Measurements from ENCODE around the gene DTL. TPM values are rescaled to one million over a fixed set of nuclear protein-coding genes. Genes with fewer than 3 reads are reported as not detected.

DTL gene
- total RNA-seq, 1 donor from 2014 or later = 1.7 TPM

DNA sequence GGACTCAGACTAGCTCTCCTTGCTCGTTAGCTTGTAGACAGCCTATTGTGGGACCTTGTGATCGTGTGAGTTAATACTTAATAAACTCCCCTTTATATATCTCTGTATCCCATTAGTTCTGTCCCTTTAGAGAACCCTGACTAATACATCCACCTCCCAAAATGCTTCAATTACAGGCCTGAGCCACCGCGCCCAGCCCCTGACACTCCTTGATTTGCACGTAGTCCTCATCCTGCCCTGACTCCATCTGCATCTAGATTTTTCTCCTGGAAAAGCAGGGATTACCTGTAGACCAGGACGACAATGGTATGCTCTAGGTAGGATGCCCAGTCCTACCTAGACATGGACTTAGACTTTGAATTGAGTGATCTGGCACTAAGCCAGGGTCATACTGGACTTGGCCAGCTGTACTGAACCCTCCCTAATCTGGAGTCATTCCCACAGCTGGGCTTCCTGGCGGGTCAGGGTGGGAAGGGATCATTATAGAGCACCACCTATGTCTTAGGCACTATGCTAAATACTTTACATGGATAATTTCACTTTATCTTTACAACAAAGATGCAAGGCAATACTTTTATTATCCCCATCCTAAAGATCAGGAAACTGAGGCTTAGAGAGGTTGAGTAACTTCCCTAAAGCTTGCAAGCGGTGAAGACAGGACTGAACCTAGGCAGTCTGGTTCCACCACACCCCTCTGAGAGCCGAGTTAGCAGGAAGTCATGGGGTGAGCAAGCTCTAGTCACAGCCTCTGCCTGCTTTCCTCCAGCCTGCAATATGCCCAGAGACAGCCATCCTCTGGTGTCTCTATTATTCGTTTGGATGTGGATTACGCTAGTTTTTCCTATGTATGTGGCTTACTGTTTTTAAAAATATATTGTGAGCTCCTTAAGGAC lies 89.4 kb downstream of the DTL start:
- Histone ChIP-seq H3K27me3 (no peaks in the 10 kb centered on the region), H3K36me3 (no peaks in the 10 kb centered on the region), H3K4me3 (no peak overlapping the region), H3K4me1 (peaks cover 3% of the 10 kb centered on the region), H3K9me3 (no peaks in the 10 kb centered on the region), H3K27ac (no peak overlapping the region)
- TF ChIP-seq, protein P1, sequence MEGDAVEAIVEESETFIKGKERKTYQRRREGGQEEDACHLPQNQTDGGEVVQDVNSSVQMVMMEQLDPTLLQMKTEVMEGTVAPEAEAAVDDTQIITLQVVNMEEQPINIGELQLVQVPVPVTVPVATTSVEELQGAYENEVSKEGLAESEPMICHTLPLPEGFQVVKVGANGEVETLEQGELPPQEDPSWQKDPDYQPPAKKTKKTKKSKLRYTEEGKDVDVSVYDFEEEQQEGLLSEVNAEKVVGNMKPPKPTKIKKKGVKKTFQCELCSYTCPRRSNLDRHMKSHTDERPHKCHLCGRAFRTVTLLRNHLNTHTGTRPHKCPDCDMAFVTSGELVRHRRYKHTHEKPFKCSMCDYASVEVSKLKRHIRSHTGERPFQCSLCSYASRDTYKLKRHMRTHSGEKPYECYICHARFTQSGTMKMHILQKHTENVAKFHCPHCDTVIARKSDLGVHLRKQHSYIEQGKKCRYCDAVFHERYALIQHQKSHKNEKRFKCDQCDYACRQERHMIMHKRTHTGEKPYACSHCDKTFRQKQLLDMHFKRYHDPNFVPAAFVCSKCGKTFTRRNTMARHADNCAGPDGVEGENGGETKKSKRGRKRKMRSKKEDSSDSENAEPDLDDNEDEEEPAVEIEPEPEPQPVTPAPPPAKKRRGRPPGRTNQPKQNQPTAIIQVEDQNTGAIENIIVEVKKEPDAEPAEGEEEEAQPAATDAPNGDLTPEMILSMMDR (IDR thresholded peaks at IDR 0.05) = no peak
- intact Hi-C loops (cut with DNase I) = no loop called here
- peak; percentile 89 for ATAC-seq
- no peak for DNase-seq

DNA sequence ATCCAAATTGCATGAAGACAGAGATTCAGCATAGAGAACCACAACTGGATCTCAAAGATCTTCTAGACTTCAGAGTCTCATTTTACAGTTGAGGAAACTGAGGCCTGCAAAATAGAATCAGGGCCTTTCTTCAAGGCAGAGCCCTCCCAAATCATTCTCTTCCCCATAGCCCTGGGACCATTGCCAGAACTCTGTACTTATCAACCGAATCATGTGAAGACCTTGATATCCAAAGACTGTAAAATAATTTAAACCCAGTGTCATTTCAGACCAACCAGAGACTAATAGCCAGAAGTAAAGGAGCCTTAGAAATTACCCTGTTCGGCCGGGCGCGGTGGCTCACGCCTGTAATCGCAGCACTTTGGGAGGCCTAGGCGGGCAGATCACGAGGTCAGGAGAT lies 90.1 kb downstream of the DTL start:
- no peak for DNase-seq
- Histone ChIP-seq H3K27me3 (no peaks in the 10 kb centered on the region), H3K27ac (no peak overlapping the region), H3K36me3 (no peaks in the 10 kb centered on the region), H3K4me1 (peaks cover 3% of the 10 kb centered on the region), H3K9me3 (no peaks in the 10 kb centered on the region), H3K4me3 (no peak overlapping the region)
- TF ChIP-seq, protein P1 (IDR thresholded peaks at IDR 0.05) = no peak
- ATAC-seq = no peak
- intact Hi-C loops (cut with DNase I) = no loop called here

DNA sequence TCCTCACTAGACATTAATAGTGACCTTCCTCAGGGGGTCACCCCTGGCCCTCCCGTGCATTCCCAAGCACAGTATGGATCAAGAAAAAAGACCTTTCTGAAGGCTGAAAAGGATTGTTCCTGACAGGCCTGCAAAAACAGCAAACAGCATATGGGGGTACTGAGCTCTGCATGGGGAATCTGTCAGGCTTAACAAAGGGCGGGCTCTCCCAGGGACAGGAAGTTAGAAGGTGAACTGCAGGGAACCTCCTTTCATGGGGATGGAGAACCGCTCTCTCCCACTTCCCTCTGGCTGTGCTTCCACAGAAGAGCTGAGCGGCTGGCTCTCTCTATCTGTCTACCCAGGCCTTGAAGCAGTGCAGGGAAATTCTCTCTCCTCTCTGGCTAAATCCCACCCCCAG lies 91.7 kb downstream of the DTL start:
- Histone ChIP-seq H3K9me3 (no peaks in the 10 kb centered on the region), H3K36me3 (no peaks in the 10 kb centered on the region), H3K27ac (no peak overlapping the region), H3K4me3 (no peak overlapping the region), H3K4me1 (peaks cover 3% of the 10 kb centered on the region), H3K27me3 (no peaks in the 10 kb centered on the region)
- no peak for DNase-seq
- intact Hi-C loops (cut with DNase I) = no loop called here
- no peak for ATAC-seq
- TF ChIP-seq, protein P1 (IDR thresholded peaks at IDR 0.05) = no peak

DNA sequence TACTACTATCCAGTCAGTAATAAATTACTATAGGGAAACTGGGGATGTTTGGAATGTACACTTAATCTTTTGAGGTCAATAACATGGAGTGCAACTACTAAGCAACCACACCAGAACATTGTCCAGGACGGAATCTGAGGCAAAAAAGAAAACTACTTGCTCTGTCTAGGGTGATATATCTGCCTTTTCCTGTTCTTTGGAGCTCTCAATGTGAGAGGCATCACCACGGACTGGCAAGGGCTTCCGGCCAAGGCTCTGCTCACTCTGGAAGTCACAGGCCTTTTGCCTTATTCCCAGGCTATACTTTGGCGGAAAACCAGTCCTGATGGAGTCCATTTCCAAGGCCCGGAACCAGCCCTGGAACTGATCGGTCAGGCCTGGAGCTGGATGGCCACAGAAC lies 94.2 kb downstream of the DTL start:
- DNase-seq (no peak), ATAC-seq (no peak)
- Histone ChIP-seq H3K36me3 (no peaks in the 10 kb centered on the region), H3K4me3 (no peak overlapping the region), H3K4me1 (peaks cover 3% of the 10 kb centered on the region), H3K27me3 (no peaks in the 10 kb centered on the region), H3K9me3 (no peaks in the 10 kb centered on the region), H3K27ac (no peak overlapping the region)
- TF ChIP-seq, protein P1 (IDR thresholded peaks at IDR 0.05) = no peak
- intact Hi-C loops (cut with DNase I) = no loop called here

DNA sequence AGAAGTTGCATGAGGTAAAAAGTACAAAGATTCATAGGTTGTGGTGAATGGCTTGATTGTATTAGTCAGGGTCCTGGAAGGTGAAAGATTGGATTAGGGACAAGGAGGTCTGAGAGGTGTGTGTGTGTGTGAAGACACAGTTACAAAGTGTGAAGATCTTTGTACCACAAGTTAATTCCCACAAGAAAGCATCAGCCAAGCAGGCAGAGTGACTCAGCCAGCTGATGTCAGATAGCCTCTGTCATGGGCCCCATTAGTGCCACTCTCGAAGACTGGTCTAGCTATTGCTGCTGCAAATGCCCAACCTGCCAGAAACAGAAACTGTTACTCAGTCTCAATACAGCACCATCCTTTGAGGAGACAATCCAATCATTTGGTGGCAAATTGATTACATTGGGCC lies 96.5 kb downstream of the DTL start:
- TF ChIP-seq, protein P1 (IDR thresholded peaks at IDR 0.05) = no peak
- Histone ChIP-seq H3K27ac (no peak overlapping the region), H3K9me3 (no peaks in the 10 kb centered on the region), H3K4me3 (no peak overlapping the region), H3K36me3 (no peaks in the 10 kb centered on the region), H3K4me1 (no peaks in the 10 kb centered on the region), H3K27me3 (no peaks in the 10 kb centered on the region)
- intact Hi-C loops (cut with DNase I) = no loop called here
- no peak for ATAC-seq
- no peak for DNase-seq
